Suprapubic skin (tissue), 3 donors: ENCODE measurements around the gene PGBD5.

Experiments used
- CTCF ChIP-seq, 2 donors: fragments of 200-600 bp in 1 of 2; fragments of 450-650 bp in 1 of 2; sonication (generic) in 1 of 2; IDR thresholded peaks; one replicate each; pipeline ENCODE4 v1.5.1; 2016 to 2019; ENCODE audit warnings: antibody characterized with exemption in 2 of 2, mild to moderate bottlenecking in 1 of 2, moderate library complexity in 1 of 2
- POLR2A ChIP-seq, 2 donors: fragments of 450-650 bp; IDR thresholded peaks; one replicate each; pipeline ENCODE4 v1.6.1; 2017; ENCODE audit warnings: antibody characterized with exemption in 2 of 2, mild to moderate bottlenecking in 2 of 2, moderate library complexity in 2 of 2

GRCh38 chr1:230295367-230295766, 130.8 kb downstream of the PGBD5 start:
- no peak for TF ChIP-seq POLR2A (IDR thresholded peaks at IDR 0.05)
- no peak for TF ChIP-seq CTCF (IDR thresholded peaks at IDR 0.05)
